Measurements from ENCODE around the gene CTDSP1.
A peak's percentile ranks its signal among the peaks of the same experiment; 100 is the strongest.

CTDSP1 gene

GRCh38 chr2:218428846-218429558 is 29.3 kb downstream of the CTDSP1 start:
- no peak for TF ChIP-seq JUND (IDR thresholded peaks at IDR 0.05; ENCODE audit: low read depth)
- in situ Hi-C loops (cut with HindIII; ENCODE audit: low pct_unique_long_range_greater_than_20kb, low sequenced_read_pairs) = no loop called here
- DNase-seq (ENCODE audit: low read depth in 1 of 2, low spot score in 1 of 2) = no peak

- DNase-seq (ENCODE audit: low read depth in 1 of 2, low spot score in 1 of 2) = no peak
- in situ Hi-C loops (cut with HindIII; ENCODE audit: low pct_unique_long_range_greater_than_20kb, low sequenced_read_pairs) = no loop called here
- TF ChIP-seq JUND (IDR thresholded peaks at IDR 0.05; ENCODE audit: low read depth) = no peak
These were observed 30.4 kb downstream of the CTDSP1 start for GRCh38 chr2:218429911-218430692.

- no peak for DNase-seq (ENCODE audit: low read depth in 1 of 2, low spot score in 1 of 2)
- in situ Hi-C loops (cut with HindIII; ENCODE audit: low pct_unique_long_range_greater_than_20kb, low sequenced_read_pairs) = no loop called here
- no peak for TF ChIP-seq JUND (IDR thresholded peaks at IDR 0.05; ENCODE audit: low read depth)
These were observed 31.1 kb downstream of the CTDSP1 start for GRCh38 chr2:218430721-218431120.

GRCh38 chr2:218431878-218432277 is 32.2 kb downstream of the CTDSP1 start:
- in situ Hi-C loops (cut with HindIII; ENCODE audit: low pct_unique_long_range_greater_than_20kb, low sequenced_read_pairs) = no loop called here
- no peak for DNase-seq (ENCODE audit: low read depth in 1 of 2, low spot score in 1 of 2)
- no peak for TF ChIP-seq JUND (IDR thresholded peaks at IDR 0.05; ENCODE audit: low read depth)

GRCh38 chr2:218432676-218433365 is 33.2 kb downstream of the CTDSP1 start:
- in situ Hi-C loops (cut with HindIII; ENCODE audit: low pct_unique_long_range_greater_than_20kb, low sequenced_read_pairs) = no loop called here
- no peak for DNase-seq (ENCODE audit: low read depth in 1 of 2, low spot score in 1 of 2)
- no peak for TF ChIP-seq JUND (IDR thresholded peaks at IDR 0.05; ENCODE audit: low read depth)

GRCh38 chr2:218434456-218434855 is 34.8 kb downstream of the CTDSP1 start:
- in situ Hi-C loops (cut with HindIII; ENCODE audit: low pct_unique_long_range_greater_than_20kb, low sequenced_read_pairs) = no loop called here
- DNase-seq (ENCODE audit: low read depth in 1 of 2, low spot score in 1 of 2) = no peak
- TF ChIP-seq JUND (IDR thresholded peaks at IDR 0.05; ENCODE audit: low read depth) = no peak

GRCh38 chr2:218435003-218435982 is 35.6 kb downstream of the CTDSP1 start:
- DNase-seq (ENCODE audit: low read depth in 1 of 2, low spot score in 1 of 2) = no peak
- TF ChIP-seq JUND (IDR thresholded peaks at IDR 0.05; ENCODE audit: low read depth) = no peak
- in situ Hi-C loops (cut with HindIII; ENCODE audit: low pct_unique_long_range_greater_than_20kb, low sequenced_read_pairs) = no loop called here

GRCh38 chr2:218436992-218437391 is 37.3 kb downstream of the CTDSP1 start:
- in situ Hi-C loops (cut with HindIII; ENCODE audit: low pct_unique_long_range_greater_than_20kb, low sequenced_read_pairs) = no loop called here
- no peak for DNase-seq (ENCODE audit: low read depth in 1 of 2, low spot score in 1 of 2)
- no peak for TF ChIP-seq JUND (IDR thresholded peaks at IDR 0.05; ENCODE audit: low read depth)

GRCh38 chr2:218437969-218438368 is 38.3 kb downstream of the CTDSP1 start:
- TF ChIP-seq JUND (IDR thresholded peaks at IDR 0.05; ENCODE audit: low read depth) = no peak
- no peak for DNase-seq (ENCODE audit: low read depth in 1 of 2, low spot score in 1 of 2)
- in situ Hi-C loops (cut with HindIII; ENCODE audit: low pct_unique_long_range_greater_than_20kb, low sequenced_read_pairs) = no loop called here

- in situ Hi-C loops (cut with HindIII; ENCODE audit: low pct_unique_long_range_greater_than_20kb, low sequenced_read_pairs) = no loop called here
- no peak for DNase-seq (ENCODE audit: low read depth in 1 of 2, low spot score in 1 of 2)
- no peak for TF ChIP-seq JUND (IDR thresholded peaks at IDR 0.05; ENCODE audit: low read depth)
These were observed 38.9 kb downstream of the CTDSP1 start for GRCh38 chr2:218438596-218438995.

GRCh38 chr2:218444692-218445357 is 45.2 kb downstream of the CTDSP1 start:
- in situ Hi-C loops (cut with HindIII; ENCODE audit: low pct_unique_long_range_greater_than_20kb, low sequenced_read_pairs) = no loop called here
- TF ChIP-seq JUND (IDR thresholded peaks at IDR 0.05; ENCODE audit: low read depth) = no peak
- DNase-seq (ENCODE audit: low read depth in 1 of 2, low spot score in 1 of 2) = peak in 1 of 2 experiments; percentile 29
